ENCODE data around the gene ITGB1BP1. TPM values are rescaled to one million over a fixed set of nuclear protein-coding genes. Genes with fewer than 3 reads are reported as not detected.

ITGB1BP1 gene
- total RNA-seq, 4 donors from 2014 or later, result 21.4 to 28.0 (median 26.4) TPM

DNA sequence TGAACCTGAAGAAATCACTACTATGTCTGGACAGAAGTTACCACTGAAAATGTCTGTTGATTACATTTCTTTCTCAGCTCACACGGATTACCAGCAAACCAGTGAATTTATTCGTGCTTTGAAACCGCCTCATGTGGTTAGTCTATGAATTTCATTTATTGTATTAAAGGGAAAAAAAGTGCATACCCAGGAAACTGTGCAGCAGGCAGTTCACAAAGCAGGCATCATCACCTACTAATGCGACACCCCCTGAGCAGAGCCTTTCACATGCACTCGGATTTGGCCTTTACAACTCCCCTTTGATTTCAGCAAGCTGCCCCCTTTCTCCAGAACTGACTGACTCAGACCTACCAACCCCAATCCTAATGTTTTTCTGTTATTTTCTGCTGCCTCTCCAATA lies 20.2 kb upstream of the ITGB1BP1 start:
- Histone ChIP-seq H3K36me3 (peaks cover 0 to 74% of the 10 kb centered on the region in 2 donors), H3K27me3 (no peaks in the 10 kb centered on the region), H3K4me3 (no peak overlapping the region), H3K4me1 (no peaks in the 10 kb centered on the region), H3K27ac (no peak overlapping the region), H3K9me3 (no peaks in the 10 kb centered on the region)
- ATAC-seq (no peak), DNase-seq (no peak)
- TF ChIP-seq POLR2A (IDR thresholded peaks at IDR 0.05), result no peak
- TF ChIP-seq, protein P1, sequence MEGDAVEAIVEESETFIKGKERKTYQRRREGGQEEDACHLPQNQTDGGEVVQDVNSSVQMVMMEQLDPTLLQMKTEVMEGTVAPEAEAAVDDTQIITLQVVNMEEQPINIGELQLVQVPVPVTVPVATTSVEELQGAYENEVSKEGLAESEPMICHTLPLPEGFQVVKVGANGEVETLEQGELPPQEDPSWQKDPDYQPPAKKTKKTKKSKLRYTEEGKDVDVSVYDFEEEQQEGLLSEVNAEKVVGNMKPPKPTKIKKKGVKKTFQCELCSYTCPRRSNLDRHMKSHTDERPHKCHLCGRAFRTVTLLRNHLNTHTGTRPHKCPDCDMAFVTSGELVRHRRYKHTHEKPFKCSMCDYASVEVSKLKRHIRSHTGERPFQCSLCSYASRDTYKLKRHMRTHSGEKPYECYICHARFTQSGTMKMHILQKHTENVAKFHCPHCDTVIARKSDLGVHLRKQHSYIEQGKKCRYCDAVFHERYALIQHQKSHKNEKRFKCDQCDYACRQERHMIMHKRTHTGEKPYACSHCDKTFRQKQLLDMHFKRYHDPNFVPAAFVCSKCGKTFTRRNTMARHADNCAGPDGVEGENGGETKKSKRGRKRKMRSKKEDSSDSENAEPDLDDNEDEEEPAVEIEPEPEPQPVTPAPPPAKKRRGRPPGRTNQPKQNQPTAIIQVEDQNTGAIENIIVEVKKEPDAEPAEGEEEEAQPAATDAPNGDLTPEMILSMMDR (IDR thresholded peaks at IDR 0.05 in 4 of 5, conservative IDR thresholded peaks at IDR 0.05 in 1 of 5), result no peak
- intact Hi-C loops (cut with DNase I; ENCODE audit: low total_unique reads), result no loop called here
- in situ Hi-C loops (cut with MboI; ENCODE audit: low sequenced_read_pairs in 4 of 4), result no loop called here

DNA sequence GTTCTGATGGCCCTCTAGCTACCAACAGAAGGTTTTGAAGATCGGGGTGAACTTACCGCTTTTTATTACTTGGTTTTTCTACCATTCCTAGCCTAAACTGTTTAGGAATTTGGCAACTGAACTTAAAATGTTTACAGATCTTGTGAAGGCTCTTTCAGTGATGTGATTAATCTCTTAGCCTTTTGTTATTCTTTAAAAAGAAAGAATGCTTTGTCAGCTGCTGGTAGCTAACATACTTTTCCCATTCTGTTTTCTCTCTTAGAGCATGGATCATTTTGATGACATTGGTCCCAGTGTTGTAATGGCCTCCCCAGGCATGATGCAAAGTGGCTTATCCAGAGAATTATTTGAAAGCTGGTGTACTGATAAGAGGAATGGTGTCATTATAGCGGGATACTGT lies 18.2 kb upstream of the ITGB1BP1 start:
- Histone ChIP-seq H3K9me3 (no peaks in the 10 kb centered on the region), H3K4me3 (no peak overlapping the region), H3K27ac (no peak overlapping the region), H3K36me3 (peaks cover 3 to 88% of the 10 kb centered on the region in 2 donors), H3K27me3 (no peaks in the 10 kb centered on the region), H3K4me1 (no peaks in the 10 kb centered on the region)
- in situ Hi-C loops (cut with MboI; ENCODE audit: low sequenced_read_pairs in 4 of 4), result no loop called here
- intact Hi-C loops (cut with DNase I; ENCODE audit: low total_unique reads), result no loop called here
- DNase-seq (no peak), ATAC-seq (no peak)
- TF ChIP-seq POLR2A (IDR thresholded peaks at IDR 0.05), result no peak
- TF ChIP-seq, protein P1 (IDR thresholded peaks at IDR 0.05 in 4 of 5, conservative IDR thresholded peaks at IDR 0.05 in 1 of 5), result no peak

DNA sequence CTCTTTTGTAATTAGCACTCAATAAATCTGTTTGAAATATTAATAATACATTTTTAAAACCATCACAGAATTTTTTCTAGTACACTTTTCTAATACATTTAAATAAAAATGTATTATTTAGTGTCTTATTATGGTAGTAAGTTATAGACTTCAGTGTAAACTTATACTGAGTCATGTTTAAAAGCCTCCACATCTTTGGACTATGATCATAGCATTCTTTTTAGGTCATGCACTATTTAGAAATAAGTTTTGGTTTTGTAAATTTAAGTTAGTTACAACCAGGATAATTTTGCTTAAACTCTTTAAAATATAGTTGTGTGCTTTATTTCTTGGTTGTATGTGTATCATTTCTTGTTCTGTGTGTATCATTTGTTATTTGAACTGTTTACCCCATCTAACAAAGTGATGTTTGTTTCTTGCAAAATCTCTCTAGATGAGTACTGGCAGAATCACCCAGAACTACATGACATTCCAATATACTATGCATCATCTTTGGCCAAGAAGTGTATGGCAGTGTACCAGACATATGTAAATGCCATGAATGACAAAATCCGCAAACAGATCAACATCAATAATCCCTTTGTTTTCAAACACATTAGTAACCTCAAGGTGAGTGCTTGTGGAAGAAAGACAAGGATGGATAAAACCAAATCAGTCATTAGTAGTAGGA lies 16.9 kb upstream of the ITGB1BP1 start:
- TF ChIP-seq, protein P1 (IDR thresholded peaks at IDR 0.05 in 4 of 5, conservative IDR thresholded peaks at IDR 0.05 in 1 of 5), result no peak
- TF ChIP-seq POLR2A (IDR thresholded peaks at IDR 0.05), result no peak
- Histone ChIP-seq H3K27ac (no peak overlapping the region), H3K27me3 (no peaks in the 10 kb centered on the region), H3K4me1 (no peaks in the 10 kb centered on the region), H3K36me3 (peaks cover 3 to 87% of the 10 kb centered on the region in 2 donors), H3K4me3 (no peak overlapping the region), H3K9me3 (no peaks in the 10 kb centered on the region)
- ATAC-seq (no peak), DNase-seq (no peak)
- intact Hi-C loops (cut with DNase I; ENCODE audit: low total_unique reads), result no loop called here
- in situ Hi-C loops (cut with MboI; ENCODE audit: low sequenced_read_pairs in 4 of 4), result no loop called here

DNA sequence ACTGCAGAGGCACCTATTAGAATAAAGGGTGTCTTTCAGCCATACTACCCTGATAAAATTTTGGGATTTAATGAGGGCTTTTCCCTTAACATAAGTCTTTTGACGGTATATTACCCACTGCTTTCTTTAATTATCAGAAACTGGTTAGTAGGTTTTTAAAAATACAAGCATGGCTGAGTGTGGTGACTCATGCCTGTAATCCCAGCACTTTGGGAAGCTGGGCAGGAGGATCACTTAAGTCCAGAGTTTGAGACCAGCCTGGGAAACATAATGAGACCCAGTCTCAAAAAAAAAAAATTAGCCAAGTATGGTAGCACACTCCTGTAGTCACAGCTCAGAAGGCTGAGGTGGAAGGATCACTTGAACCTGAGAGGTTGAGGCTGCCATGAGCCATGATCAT lies 16.2 kb upstream of the ITGB1BP1 start:
- H3K27me3 ChIP-seq, result no peaks in the 10 kb centered on the region
- no peak for ATAC-seq
- in situ Hi-C loops (cut with MboI; ENCODE audit: low sequenced_read_pairs in 4 of 4) (no loop called here), intact Hi-C loops (cut with DNase I; ENCODE audit: low total_unique reads) (no loop called here)
- H3K36me3 ChIP-seq, result peaks cover 3 to 91% of the 10 kb centered on the region in 2 donors
- TF ChIP-seq, protein P1 (IDR thresholded peaks at IDR 0.05 in 4 of 5, conservative IDR thresholded peaks at IDR 0.05 in 1 of 5), result no peak
- no peak for TF ChIP-seq POLR2A (IDR thresholded peaks at IDR 0.05)
- DNase-seq, result no peak
- H3K27ac ChIP-seq, result no peak overlapping the region
- H3K4me1 ChIP-seq, result no peaks in the 10 kb centered on the region
- H3K4me3 ChIP-seq, result no peak overlapping the region
- H3K9me3 ChIP-seq, result no peaks in the 10 kb centered on the region

DNA sequence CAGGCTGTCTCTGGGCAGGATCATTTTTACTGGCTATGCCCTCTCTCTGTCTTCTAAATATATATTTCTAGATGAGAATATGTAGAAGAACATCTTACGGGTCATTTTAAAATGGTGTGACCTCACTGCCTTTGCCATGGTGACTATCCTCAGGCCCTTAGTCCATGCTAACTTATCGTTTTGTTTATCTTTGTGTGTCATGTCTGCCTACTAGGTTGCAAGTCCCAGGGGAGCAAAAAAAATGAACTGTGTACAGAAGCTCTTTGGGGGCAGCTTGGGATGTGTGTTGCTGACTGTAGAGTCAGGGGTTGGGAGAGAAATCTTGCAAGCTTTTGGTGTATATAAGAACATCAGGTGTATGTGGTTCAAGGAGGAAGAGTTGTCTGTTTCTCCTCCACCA lies 11.2 kb upstream of the ITGB1BP1 start:
- no peak for ATAC-seq
- H3K36me3 ChIP-seq, result peaks cover 3 to 87% of the 10 kb centered on the region in 2 donors
- in situ Hi-C loops (cut with MboI; ENCODE audit: low sequenced_read_pairs in 4 of 4), result no loop called here

More for the DNA sequence above, 11.2 kb upstream of the ITGB1BP1 start:
- no peaks in the 10 kb centered on the region for H3K9me3 ChIP-seq
- TF ChIP-seq, protein P1 (IDR thresholded peaks at IDR 0.05 in 4 of 5, conservative IDR thresholded peaks at IDR 0.05 in 1 of 5), result no peak
- no peak for TF ChIP-seq POLR2A (IDR thresholded peaks at IDR 0.05)
- peaks cover 0 to 7% of the 10 kb centered on the region in 2 donors for H3K4me1 ChIP-seq
- no peaks in the 10 kb centered on the region for H3K27me3 ChIP-seq
- intact Hi-C loops (cut with DNase I; ENCODE audit: low total_unique reads), result no loop called here
- DNase-seq, result no peak
- no peak overlapping the region for H3K27ac ChIP-seq
- no peak overlapping the region for H3K4me3 ChIP-seq

All from gastrocnemius medialis (tissue), 4 donors.